Femur (tissue), 1 donor: ENCODE data around the gene CLCA1.
"Not testable (repeated sequence)": the region's sequence is repeated elsewhere in the genome, so short reads cannot be mapped to it uniquely, and the experiment has no call there.

Experiments
- DNase-seq: peaks from one replicate; pipeline ENCODE4 v3.0.0-alpha.2; 2017

CLCA1 gene

GRCh38 chr1:86466109-86466844 is 2.5 kb upstream of the CLCA1 start:
- DNase-seq, result no peak

GRCh38 chr1:86466986-86467385 is 1.7 kb upstream of the CLCA1 start:
- no peak for DNase-seq

DNA sequence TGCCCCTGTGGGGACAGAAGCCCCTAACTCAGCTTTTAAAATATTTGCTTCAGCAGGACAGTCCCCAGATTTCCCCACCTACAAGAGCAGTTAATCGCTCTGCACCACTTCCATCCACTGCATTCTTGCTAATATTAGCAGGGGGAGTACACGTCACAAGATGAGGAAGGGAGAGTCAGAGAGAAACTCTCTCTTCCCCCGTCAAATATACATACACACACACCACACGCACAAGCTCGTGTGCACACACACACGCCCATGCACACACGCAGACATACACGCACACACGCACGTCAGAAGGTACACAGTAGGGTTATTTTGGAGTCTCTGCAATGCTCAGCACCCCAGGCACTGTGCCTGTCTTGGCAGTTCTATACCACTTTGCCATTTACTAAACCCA is 2.1 kb downstream of the CLCA1 start:
- no peak for DNase-seq

DNA sequence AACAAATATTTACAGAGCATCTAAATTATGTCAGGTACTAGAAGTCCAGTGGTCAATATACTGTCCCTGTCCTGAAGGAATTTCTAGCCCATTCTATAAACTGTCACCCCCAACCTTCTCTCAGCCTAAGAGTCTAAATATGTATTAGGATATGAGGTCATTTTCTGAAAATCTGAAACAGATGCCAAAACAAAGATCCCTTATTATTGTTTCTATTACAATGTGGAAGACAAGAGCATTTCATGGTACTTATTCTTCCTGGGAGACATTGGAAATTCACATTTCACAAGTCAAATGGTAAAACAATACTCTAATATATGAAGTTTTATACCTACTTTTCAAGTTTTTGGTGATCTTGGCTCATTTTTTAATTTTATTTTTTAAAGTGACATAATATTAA is 2.6 kb downstream of the CLCA1 start:
- no peak for DNase-seq

GRCh38 chr1:86472152-86472551 is 3.4 kb downstream of the CLCA1 start:
- no peak for DNase-seq

DNA sequence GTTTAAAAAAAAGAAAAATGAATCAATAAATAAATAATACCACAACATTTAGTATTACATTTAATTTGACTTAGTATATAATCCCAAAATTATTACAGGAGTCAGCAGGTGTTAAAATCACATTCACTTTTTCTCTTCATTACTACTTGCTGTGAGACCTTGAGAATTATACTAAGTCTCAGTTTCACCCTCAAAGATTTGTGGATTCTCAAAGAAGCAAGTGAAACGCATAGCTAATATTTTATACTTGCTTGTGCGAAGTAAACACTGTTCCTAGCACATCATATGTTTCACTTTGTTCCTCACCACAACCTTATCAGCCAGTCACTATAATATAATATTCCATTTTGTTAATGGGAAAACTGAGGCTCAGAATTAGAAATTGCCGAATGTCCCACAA is 4.0 kb downstream of the CLCA1 start:
- no peak for DNase-seq

DNA sequence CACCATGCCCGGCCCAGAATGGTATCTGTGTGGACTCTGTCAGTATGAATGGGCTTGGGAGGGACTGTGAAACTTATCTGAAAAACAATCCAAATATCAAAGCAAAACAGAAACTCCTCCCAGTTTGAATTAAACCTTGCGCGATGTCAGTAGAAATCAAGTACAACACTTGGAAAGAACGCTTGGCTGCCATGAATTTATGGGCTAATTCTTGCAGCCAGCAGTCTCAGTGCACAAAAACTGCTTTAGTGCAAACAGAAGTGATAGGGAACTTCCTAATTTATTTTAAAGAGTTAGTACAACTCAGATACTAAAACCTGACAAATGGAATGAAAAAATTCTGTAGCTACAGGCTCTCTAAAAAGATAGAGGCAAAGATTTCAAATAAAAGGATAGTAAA is 8.5 kb downstream of the CLCA1 start:
- no peak for DNase-seq

GRCh38 chr1:86477682-86478081 is 9.0 kb downstream of the CLCA1 start:
- no peak for DNase-seq

DNA sequence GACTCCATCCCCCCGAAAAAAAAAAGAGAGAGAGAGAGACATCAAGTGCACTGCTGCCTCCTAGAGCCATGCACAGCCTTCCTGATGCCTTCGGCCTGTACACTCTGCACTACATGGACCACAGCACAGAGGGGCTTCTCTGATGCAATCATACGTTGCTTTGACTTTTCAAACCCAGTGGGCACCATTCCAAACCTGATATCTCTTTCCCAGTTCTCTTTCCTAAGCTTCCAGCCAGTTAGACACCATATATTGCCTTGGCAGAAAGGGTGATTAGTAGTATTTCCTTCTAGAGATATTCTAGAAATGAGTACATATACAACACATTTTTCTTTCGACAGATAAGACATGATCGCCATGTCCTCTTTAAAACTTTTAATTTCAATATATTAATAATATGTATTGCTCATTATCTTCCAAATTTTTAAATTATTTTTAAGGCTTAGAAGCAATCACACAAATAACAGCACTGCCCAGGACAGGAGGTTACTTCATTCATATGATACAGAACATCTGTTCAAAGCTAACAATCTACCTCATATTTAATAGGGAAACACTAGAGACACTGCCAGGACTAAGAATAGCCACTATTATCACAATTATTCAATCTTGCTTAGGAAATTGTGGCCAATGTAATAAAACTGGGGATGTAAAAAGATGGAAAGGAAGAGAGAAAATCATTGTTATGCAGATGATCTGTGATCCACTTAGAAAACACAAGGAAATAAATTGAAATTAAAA is 9.9 kb downstream of the CLCA1 start:
- DNase-seq, result no peak

GRCh38 chr1:86481966-86482365 is 13.2 kb downstream of the CLCA1 start:
- no peak for DNase-seq

- peak; percentile 82 for DNase-seq
Observed at GRCh38 chr1:86487131-86487810, 18.5 kb downstream of the CLCA1 start.

GRCh38 chr1:86487811-86488141 is 19.0 kb downstream of the CLCA1 start:
- no peak for DNase-seq

- DNase-seq, result no peak
Observed at GRCh38 chr1:86489242-86489878, 20.6 kb downstream of the CLCA1 start.

GRCh38 chr1:86491171-86491950 is 22.6 kb downstream of the CLCA1 start:
- DNase-seq, result no peak

- no peak for DNase-seq
Observed at GRCh38 chr1:86498281-86498680, 29.6 kb downstream of the CLCA1 start.

GRCh38 chr1:86499987-86500593 is 31.4 kb downstream of the CLCA1 start:
- no peak for DNase-seq

DNA sequence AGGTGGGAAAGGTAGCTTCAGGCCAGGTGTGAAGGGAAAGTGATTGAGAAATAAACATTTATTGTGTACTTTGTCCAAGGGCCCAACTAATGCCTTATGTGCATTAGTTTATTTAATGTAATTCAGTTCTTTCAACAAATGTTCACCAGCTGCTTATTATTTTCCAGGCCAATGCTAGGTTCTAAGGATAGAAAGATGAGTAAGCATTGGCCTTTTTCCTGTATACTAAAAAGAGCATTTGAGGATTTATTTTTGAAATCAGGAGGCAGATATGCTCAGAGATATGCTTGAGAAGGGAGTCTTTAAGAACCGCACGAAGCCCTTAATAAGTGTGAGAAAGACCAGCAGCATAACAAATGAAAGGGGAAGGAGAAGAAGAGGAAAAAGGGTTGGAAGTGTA is 32.0 kb downstream of the CLCA1 start:
- DNase-seq, result no peak

DNA sequence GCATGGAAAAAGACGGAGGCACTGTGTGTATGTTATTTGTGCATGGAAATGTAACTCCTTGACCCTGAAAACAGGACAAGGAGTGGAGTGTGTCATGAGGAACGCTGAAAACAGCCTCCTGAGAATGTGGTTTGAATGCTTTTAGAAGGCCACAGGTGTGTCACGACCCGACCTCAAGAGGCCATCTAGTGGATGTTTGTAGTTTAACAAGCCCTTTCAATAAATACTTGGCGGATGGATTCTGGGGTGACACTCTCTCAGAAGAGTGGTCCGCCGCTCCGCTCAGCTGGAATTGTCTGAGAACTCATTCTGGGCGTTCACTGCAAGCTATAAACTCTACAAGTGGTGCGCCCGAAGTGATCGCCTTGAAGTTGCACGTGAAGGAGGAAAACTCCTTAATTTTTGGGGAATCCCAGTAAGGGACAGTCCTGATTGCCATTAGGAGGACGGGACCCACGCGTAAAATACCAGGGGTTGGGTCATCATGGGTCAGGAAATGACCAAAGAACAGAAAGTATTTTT is 33.5 kb downstream of the CLCA1 start:
- DNase-seq, result not testable (repeated sequence)

GRCh38 chr1:86502721-86503405 is 34.1 kb downstream of the CLCA1 start:
- no peak for DNase-seq

GRCh38 chr1:86503406-86504136 is 34.8 kb downstream of the CLCA1 start:
- no peak for DNase-seq

DNA sequence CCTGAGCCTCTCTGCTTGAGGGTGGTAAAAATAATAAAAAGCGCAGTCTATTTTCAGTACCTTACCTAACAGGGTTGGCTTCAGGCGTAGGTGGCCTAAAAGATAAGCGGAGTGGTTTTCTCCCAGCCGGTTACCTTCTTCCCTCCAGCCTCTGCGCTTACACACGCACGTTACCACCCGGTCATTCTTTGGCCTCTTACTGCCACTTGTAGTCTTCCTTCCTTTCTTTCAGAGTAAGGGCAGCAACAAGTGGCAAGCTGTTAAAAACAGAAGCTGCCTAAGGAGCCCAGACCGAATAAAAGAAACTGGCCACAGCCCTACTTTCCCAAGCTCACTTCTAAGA is 35.4 kb downstream of the CLCA1 start:
- no peak for DNase-seq
